CD4-positive, alpha-beta T cell (primary cell): ENCODE results near the gene TMEM203. TPM values are rescaled to one million over a fixed set of nuclear protein-coding genes. Genes with fewer than 3 reads are reported as not detected.

Experiments
- ATAC-seq: fragments of 200-7000 bp; cut with Tn5 transposase; one replicate; pipeline ENCODE4 v1.10.0; 2022; ENCODE audit warnings: mild to moderate bottlenecking; ENCODE audit not compliant: poor library complexity
- CTCF ChIA-PET: fragments of 350-600 bp; sonication (Branson Sonifier 250); formaldehyde crosslinking; loops from one replicate; lab custom pipeline; 2021; ENCODE audit warnings: antibody characterized with exemption, inconsistent platforms; lab: Charles Lee
- POLR2A ChIA-PET: fragments of 350-600 bp; sonication (Branson Sonifier 250); formaldehyde crosslinking; loops from one replicate; lab custom pipeline; 2021; ENCODE audit warnings: antibody characterized with exemption, inconsistent platforms; lab: Charles Lee
- DNase-seq, 14 experiments: peaks; one replicate each; pipeline ENCODE4 v3.0.0-alpha.2; 2013 to 2020; ENCODE audit warnings: mixed read lengths in 2 of 14
- H3K27ac ChIP-seq, 2 donors: one replicate each; pipeline versions ENCODE4 v1.5.1 to v1.7.0; 2013; ENCODE audit warnings: low read length in 2 of 2, low read depth in 1 of 2, mild to moderate bottlenecking in 1 of 2
- H3K27me3 ChIP-seq, 2 experiments: 1 replicate in 1 of 2; 2 replicates in 1 of 2; pipeline versions ENCODE4 v1.6.1 to v1.7.0; 2013; ENCODE audit warnings: low read length in 2 of 2, control low read depth in 1 of 2, mild to moderate bottlenecking in 1 of 2, moderate library complexity in 1 of 2; ENCODE audit not compliant: insufficient read depth in 2 of 2, control insufficient read depth in 1 of 2
- H3K36me3 ChIP-seq: one replicate; pipeline ENCODE4 v1.6.1; 2013; ENCODE audit warnings: low read length, control low read depth; ENCODE audit not compliant: insufficient read depth
- H3K4me1 ChIP-seq: one replicate; pipeline ENCODE4 v1.6.1; 2013; ENCODE audit warnings: low read length, control low read depth; ENCODE audit not compliant: insufficient read depth
- H3K4me3 ChIP-seq: one replicate; pipeline ENCODE4 v1.5.1; 2013; ENCODE audit warnings: mild to moderate bottlenecking, low read length, moderate library complexity
- H3K9me3 ChIP-seq, 2 experiments: 1 replicate in 1 of 2; 2 replicates in 1 of 2; pipeline versions ENCODE4 v1.6.1 to v1.7.0; 2013; ENCODE audit warnings: low read length in 2 of 2, mild to moderate bottlenecking in 2 of 2, control low read depth in 1 of 2, moderate library complexity in 1 of 2; ENCODE audit not compliant: control insufficient read depth in 1 of 2, insufficient read depth in 1 of 2
- H3K27ac Mint-ChIP-seq: one replicate; pipeline ENCODE4 v1.8.0; 2020; ENCODE audit warnings: mixed read lengths
- H3K27me3 Mint-ChIP-seq: one replicate; pipeline ENCODE4 v1.8.0; 2021; ENCODE audit warnings: mixed read lengths
- H3K36me3 Mint-ChIP-seq: one replicate; pipeline ENCODE4 v1.8.0; 2021; ENCODE audit warnings: low read depth, mixed read lengths
- H3K4me1 Mint-ChIP-seq: one replicate; pipeline ENCODE4 v1.8.0; 2021; ENCODE audit warnings: low read depth, mixed read lengths
- H3K4me3 Mint-ChIP-seq: one replicate; pipeline ENCODE4 v1.8.0; 2020; ENCODE audit warnings: mild to moderate bottlenecking, mixed read lengths
- H3K9me3 Mint-ChIP-seq: one replicate; pipeline ENCODE4 v1.8.0; 2020; ENCODE audit warnings: mixed read lengths
- intact Hi-C, 2 experiments: fragments of 100-400 bp; cut with DNase I in 1 of 2; cut with micrococcal nuclease in 1 of 2; formaldehyde crosslinking; loops; one replicate each; pipeline versions ENCODE4 v1.15.1 to v1.9.0; 2023 to 2025; cut with DNase I, micrococcal nuclease
- total RNA-seq, 174 experiments: library from RNA in 2 of 174; stranded (reverse) in 2 of 174; gene quantifications; one replicate each; pipeline ENCODE4 v1.2.3 and lab custom pipeline; 2021 to 2026
- TF ChIP-seq, protein P1 (sequence below): fragments of 200-600 bp; IDR thresholded peaks from one replicate; pipeline ENCODE4 v1.8.0; 2022; ENCODE audit warnings: antibody characterized with exemption, mild to moderate bottlenecking

TMEM203 gene
- total RNA-seq, 2 experiments from 2014 or later = 18.2 to 18.7 TPM

DNA sequence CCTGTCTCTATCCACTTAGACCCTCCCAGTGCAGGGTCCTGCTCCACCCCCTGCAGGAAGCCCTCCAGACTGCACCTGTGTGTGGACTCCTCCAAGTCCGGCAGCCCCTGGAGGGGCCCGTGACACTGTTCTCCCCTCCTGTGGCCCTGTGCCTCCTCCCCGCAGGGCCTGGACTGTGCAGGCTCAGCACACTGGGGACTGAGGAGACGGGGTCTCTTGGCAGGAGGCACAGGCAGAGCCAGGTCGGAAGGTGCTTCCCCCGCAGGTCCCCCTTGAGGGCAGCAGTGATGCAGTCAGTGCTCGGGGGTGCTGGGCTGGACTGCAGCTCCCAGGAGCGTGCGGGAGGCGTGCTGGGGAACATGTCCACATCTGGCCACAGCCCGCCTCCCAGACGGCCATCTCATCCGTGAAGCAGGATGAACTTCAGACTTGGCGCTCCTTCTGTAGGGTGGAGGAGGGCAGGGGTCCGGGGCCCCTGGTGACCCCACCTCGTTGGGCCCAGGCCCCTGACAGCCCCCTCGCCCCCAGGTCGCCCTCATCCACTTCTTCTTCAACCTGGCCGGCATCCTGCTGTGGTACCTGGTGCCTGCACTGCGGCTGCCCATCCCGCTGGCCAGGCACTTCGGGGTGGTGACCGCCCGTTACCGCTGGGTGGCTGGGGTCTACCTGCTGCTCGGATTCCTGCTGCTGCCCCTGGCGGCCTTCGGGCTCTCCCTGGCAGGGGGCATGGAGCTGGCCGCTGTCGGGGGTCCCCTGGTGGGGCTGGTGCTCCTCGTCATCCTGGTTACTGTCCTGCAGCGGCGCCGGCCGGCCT, 30.2 kb upstream of the TMEM203 start:
- intact Hi-C loops = loop anchor here (1.0 to 5.0 kb wide), 5 partner anchors 27 to 448 kb away; partner anchors contain the start of genes ANAPC2 (in 1 of the 2) and SSNA1 (in 1 of the 2)
- H3K4me1 Mint-ChIP-seq = peaks cover 5% of the 10 kb centered on the region
- no peak overlapping the region for H3K27ac ChIP-seq
- no peak overlapping the region for H3K4me3 ChIP-seq
- no peaks in the 10 kb centered on the region for H3K36me3 Mint-ChIP-seq
- POLR2A ChIA-PET = interaction anchor here (0.6 to 1.3 kb wide), 6 partner anchors 12 to 370 kb away, joined by 3 to 9 read pairs (median 4); partner anchors contain the start of gene EDF1
- H3K27ac Mint-ChIP-seq = no peak overlapping the region
- no peaks in the 10 kb centered on the region for H3K27me3 ChIP-seq
- no peaks in the 10 kb centered on the region for H3K9me3 Mint-ChIP-seq
- DNase-seq (no peak), ATAC-seq (no peak)
- peaks cover 0 to 6% of the 10 kb centered on the region in 2 experiments for H3K9me3 ChIP-seq
- CTCF ChIA-PET = interaction anchor here (0.6 to 1.8 kb wide), 17 partner anchors 8 to 206 kb away, joined by 3 to 16 read pairs (median 5); partner anchors contain the start of genes MAN1B1, NPDC1, RNF224 and SSNA1
- TF ChIP-seq, protein P1, sequence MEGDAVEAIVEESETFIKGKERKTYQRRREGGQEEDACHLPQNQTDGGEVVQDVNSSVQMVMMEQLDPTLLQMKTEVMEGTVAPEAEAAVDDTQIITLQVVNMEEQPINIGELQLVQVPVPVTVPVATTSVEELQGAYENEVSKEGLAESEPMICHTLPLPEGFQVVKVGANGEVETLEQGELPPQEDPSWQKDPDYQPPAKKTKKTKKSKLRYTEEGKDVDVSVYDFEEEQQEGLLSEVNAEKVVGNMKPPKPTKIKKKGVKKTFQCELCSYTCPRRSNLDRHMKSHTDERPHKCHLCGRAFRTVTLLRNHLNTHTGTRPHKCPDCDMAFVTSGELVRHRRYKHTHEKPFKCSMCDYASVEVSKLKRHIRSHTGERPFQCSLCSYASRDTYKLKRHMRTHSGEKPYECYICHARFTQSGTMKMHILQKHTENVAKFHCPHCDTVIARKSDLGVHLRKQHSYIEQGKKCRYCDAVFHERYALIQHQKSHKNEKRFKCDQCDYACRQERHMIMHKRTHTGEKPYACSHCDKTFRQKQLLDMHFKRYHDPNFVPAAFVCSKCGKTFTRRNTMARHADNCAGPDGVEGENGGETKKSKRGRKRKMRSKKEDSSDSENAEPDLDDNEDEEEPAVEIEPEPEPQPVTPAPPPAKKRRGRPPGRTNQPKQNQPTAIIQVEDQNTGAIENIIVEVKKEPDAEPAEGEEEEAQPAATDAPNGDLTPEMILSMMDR = no peak
- no peak overlapping the region for H3K4me3 Mint-ChIP-seq
- no peaks in the 10 kb centered on the region for H3K36me3 ChIP-seq
- peaks cover 47% of the 10 kb centered on the region for H3K4me1 ChIP-seq
- peaks cover 6% of the 10 kb centered on the region for H3K27me3 Mint-ChIP-seq

DNA sequence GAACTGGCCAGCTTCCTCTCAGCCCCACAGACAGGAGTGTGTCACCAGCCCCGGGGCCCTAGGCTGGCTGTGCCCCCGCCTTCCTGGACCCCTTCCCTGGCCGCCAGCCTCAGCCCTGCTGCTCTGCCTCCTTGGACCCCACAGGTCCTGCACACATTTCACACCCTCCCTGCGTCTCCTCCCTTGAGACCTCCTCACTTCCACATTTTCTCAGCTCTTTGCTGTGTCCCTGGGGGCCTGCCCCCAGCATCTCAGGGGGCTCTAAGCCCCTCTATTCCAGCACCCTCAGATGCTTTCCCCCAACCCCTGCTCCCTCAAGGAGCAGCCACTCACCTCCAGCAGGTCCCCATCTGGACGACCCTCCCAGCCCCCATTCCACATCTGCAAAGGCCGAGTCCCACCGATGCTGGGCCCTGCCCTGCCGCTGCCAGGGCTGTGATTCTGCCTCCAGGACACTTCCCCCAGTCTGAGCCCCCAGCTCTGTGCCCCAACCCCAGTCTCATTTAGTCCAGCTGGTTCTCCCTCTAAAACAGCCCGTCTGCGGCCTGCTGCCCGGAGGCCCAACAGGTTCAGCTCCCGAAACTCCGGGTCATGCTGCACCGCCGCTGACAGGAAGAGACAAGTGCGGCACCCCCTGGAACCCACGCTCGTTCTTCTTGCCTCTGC, 29.4 kb upstream of the TMEM203 start:
- no peaks in the 10 kb centered on the region for H3K36me3 Mint-ChIP-seq
- no peak for ATAC-seq
- ChIA-PET CTCF (interaction anchor here (1.1 to 1.8 kb wide), 2 partner anchors 58 to 188 kb away, joined by 3 to 4 read pairs; partner anchors contain the start of gene NPDC1), POLR2A (no interaction called here)
- no peak overlapping the region for H3K27ac Mint-ChIP-seq
- H3K4me3 Mint-ChIP-seq = no peak overlapping the region
- peaks cover 6% of the 10 kb centered on the region for H3K27me3 Mint-ChIP-seq
- Histone ChIP-seq H3K36me3 (no peaks in the 10 kb centered on the region), H3K4me3 (no peak overlapping the region), H3K9me3 (peaks cover 0 to 6% of the 10 kb centered on the region in 2 experiments), H3K4me1 (peaks cover 41% of the 10 kb centered on the region), H3K27ac (no peak overlapping the region), H3K27me3 (peaks cover 0 to under 1% of the 10 kb centered on the region in 2 experiments)
- no peak for DNase-seq
- TF ChIP-seq, protein P1 = no peak
- no peaks in the 10 kb centered on the region for H3K9me3 Mint-ChIP-seq
- peaks cover 5% of the 10 kb centered on the region for H3K4me1 Mint-ChIP-seq
- intact Hi-C loops = loop anchor here in 1 of 2 experiments (5.0 kb wide), 3 partner anchors 48 to 448 kb away; partner anchors contain the start of genes ANAPC2 and SSNA1

DNA sequence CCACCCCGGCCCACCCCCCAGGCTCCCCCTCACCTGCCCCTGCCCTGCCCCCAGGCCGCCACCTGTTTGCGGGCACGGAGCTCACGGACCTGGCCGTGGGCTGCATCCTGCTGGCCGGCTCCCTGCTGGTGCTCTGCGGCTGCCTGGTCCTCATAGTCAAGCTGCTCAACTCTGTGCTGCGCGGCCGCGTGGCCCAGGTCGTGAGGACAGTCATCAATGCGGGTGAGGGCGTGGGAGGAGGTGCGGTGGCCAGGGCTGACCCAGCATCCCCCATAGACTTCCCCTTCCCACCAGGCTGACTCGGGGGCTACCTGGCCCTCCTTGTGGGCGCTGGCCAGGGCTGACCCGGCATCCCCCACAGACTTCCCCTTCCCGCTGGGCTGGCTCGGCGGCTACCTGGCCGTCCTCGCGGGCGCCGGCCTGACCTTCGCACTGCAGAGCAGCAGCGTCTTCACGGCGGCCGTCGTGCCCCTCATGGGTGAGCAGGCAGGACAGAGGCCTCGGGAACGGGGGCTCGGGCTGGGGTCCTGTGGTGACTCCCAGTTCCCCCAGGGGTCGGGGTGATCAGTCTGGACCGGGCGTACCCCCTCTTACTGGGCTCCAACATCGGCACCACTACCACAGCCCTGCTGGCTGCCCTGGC, 28.7 kb upstream of the TMEM203 start:
- Mint-ChIP-seq H3K27ac (no peak overlapping the region), H3K9me3 (no peaks in the 10 kb centered on the region), H3K4me3 (no peak overlapping the region), H3K36me3 (no peaks in the 10 kb centered on the region), H3K27me3 (peaks cover 6% of the 10 kb centered on the region), H3K4me1 (peaks cover 5% of the 10 kb centered on the region)
- ATAC-seq (no peak), DNase-seq (no peak)
- intact Hi-C loops = no loop called here
- peaks cover 2 to 4% of the 10 kb centered on the region in 2 experiments for H3K27me3 ChIP-seq
- H3K4me3 ChIP-seq = no peak overlapping the region
- H3K36me3 ChIP-seq = no peaks in the 10 kb centered on the region
- peaks cover 0 to 7% of the 10 kb centered on the region in 2 experiments for H3K9me3 ChIP-seq
- ChIA-PET CTCF (no interaction called here), POLR2A (no interaction called here)
- no peak overlapping the region for H3K27ac ChIP-seq
- peaks cover 34% of the 10 kb centered on the region for H3K4me1 ChIP-seq
- TF ChIP-seq, protein P1 = no peak
